ENCODE data around the gene WWC2.

DNA sequence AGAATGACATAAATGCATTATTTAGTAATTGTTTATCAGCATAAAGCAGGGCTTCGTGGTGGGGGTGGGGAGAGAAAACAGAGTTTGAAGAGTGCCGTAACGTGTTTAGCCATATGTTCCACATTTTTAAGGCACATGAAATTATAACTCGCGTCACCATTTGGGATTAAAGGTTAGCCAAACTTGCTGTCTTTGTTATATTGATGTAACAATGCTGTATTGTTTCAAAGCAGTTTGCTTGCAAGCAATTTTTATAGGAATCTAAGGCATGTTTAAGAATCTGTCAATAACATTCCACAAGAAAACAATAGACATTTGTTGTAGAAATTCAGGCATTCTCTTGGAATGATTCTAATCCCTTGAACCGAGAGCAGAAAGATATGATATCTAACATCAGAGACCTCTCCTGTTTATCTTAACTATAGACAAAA lies 142.7 kb downstream of the WWC2 start:
- TF ChIP-seq, protein P1, sequence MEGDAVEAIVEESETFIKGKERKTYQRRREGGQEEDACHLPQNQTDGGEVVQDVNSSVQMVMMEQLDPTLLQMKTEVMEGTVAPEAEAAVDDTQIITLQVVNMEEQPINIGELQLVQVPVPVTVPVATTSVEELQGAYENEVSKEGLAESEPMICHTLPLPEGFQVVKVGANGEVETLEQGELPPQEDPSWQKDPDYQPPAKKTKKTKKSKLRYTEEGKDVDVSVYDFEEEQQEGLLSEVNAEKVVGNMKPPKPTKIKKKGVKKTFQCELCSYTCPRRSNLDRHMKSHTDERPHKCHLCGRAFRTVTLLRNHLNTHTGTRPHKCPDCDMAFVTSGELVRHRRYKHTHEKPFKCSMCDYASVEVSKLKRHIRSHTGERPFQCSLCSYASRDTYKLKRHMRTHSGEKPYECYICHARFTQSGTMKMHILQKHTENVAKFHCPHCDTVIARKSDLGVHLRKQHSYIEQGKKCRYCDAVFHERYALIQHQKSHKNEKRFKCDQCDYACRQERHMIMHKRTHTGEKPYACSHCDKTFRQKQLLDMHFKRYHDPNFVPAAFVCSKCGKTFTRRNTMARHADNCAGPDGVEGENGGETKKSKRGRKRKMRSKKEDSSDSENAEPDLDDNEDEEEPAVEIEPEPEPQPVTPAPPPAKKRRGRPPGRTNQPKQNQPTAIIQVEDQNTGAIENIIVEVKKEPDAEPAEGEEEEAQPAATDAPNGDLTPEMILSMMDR (IDR thresholded peaks at IDR 0.05), result no peak
- TF ChIP-seq POLR2A (IDR thresholded peaks at IDR 0.05), result no peak
